NCI-H2196 (cell line): ENCODE results near the gene CCDC74B.
A peak's percentile ranks its signal among the peaks of the same experiment; 100 is the strongest.
"Not testable (repeated sequence)": the region's sequence is repeated elsewhere in the genome, so short reads cannot be mapped to it uniquely, and the experiment has no call there.

Source experiments
- DNase-seq: peaks from one replicate; lab custom pipeline; 2025; ENCODE audit not compliant: unreplicated experiment; lab: John Stamatoyannopoulos, UW

Gene CCDC74B

DNA sequence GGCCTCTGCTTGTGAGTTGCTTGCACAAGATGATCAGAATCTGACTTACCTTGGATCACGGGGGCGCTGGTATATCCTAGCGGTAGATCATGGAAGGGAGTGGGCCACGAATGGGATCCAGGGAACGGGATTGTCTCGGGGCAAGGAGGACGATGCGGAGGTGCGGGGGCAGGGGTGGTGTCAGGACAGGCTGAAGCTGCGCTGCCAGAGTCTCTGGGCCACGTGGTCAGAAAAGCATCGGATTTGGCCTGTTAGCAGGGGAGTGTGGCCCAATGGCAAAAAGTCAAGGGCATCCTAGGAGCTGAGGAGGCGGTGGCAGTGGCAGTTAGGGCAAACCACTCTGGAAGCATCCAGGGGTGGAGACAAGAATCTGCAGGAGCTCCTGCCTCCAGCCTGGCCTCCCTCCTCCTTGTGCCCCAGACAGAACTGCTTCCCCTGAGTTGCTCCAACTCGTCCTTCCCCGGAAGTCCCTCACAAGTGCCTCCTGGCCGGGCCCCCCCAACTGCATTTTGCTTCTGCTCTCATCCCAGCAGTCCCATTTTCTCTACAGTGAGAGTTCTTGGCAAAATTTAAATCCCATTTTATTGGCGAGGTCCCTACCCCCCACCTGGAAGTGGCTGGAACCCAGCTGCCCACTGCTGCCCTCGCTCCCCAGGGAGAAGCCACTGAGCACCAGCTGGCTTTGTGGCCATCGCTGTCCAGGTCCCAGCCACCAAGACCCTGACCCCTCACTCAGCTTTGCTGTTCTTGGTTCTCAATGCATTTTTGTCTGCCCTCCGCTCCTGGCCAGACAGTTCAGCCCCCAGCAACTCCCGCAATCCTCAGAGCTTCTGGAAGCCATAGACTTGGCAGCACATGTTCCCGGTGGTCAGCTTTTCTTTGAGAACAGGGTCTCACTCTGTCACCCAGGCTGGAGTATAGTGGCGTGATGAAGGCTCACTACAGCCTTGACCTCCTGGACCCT is 5.6 kb upstream of the CCDC74B start:
- no peak for DNase-seq

DNA sequence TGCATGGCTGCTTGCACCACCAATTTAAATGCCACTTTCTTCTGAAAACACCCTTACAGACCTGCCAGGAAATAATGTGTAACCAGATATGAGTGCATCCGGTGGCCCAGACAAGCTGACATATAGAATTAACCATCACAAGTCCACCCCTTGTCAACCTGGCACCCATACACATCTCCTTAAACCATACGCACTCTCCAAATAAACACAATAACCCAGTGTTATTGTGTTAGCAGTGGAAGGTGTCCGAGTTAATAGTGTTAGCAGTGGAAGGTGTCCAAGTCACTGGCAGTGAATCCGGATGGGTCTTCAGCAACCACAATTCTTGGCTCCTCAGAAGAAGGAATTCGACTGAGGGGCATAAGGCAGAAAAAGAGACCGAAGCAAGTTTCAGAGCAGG is 3.6 kb upstream of the CCDC74B start:
- DNase-seq = not testable (repeated sequence)

DNA sequence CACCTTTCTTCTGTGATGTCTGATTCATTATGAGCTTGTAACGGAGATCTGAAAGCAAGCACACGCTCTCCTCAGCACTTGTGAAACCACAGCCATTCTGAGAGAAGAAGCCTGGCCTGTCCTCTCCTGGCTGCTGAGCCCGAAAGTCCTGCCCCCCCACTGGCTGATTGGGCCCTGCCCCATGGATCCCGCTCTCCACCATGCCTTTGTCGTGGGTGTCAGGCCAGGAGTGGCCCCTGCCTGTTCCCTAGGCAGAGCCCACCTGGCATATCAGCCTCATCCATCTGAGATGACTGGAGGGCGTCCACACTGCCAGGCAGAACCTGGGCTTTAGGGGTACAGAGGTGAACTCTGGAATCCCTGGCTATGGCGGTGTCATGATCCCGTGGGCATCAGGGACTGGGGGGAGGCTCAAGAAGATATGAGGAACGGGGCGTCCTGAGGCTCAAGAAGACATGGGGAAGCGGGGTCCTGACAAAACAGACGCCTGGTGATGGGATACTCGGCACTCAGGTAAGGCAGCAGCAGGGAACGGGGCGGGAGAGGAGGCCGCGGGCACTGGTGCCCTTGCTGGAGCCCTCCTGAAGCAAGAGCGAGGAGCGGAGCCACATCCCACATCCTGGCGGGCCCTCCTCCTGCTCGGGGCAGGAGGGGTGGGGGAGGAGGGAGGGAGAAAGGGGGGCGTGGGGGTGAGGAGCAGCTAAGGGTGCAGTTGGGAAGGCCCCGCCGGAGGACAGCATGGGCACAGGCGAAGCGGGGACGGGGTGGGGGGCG is 1.5 kb downstream of the CCDC74B start:
- not testable (repeated sequence) for DNase-seq

DNA sequence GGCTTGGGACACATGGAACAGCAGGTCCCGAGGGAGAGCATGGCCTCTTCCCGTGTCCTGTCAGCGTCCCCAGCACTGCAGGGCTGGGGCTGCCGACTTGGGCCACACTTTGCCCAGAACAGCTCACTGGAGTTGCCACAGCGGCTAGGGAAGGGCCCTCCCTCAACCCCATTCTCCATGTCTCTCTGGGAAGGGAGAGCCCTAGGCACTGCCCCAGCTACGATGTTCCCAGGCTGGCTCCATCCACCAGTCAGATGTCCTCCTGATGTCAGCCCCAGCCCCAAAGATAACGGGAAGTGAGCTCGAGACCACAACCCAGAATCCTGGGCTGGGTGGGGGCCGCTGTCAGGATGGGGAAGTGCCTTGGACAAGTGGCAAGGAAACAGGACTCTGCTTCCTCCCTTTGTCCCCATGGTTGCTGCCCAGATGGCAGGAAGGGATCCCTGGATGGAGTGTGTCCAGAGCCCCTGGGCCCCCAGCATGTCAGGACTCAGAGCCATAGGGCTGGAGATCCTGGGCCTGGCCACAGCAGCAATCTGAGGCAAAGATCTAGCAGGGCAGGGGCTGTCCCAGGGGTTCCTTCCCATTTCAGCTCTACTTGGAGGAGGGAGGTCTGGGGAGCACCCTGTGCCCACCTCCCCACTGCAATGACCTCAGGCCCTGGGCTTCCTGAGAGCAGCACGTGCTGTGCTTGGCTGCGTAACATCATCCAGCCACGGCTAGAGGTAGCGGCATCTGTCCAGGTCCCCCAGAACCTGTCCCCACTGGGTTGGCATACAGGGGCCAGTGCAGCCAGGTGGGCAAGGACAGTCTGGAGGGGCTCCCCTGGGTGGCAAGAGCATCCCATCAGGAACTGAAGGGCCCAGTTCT is 2.3 kb downstream of the CCDC74B start:
- DNase-seq = not testable (repeated sequence)

DNA sequence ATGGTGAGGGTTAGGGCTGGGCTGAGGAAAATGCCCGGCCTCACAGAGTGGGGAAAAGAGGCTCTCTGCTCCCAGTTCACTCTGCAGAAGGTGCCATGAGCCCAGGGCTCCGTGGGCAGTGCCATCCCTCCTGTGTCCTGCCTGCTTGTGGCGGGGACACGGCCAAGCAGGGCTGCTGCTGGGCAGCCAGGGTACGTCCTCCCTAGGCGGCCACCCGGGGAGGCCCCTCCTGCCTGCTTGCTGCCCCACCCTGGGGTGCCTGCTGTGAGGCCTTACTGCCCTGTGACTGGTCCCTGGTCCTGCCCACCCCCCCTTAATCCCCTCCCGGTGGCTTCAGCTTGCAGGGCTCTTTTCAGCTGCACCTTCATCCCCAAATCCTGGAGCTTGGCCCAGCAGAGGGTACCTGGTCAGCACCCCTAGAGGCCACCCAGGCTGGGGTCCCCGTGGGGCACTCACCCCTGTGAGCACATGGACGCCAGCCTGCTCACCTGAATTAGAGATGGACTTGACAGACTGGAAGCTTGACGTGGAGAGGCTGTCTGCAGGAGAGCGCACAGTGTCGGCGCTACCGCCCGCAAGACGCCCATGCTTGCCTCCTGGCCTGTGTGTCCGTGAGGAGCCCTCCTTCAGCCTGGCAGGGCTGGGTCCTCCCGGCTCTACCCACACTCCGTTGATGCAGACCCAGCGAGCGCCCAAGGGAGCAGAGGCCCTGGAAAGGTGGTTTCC is 3.1 kb downstream of the CCDC74B start:
- not testable (repeated sequence) for DNase-seq

DNA sequence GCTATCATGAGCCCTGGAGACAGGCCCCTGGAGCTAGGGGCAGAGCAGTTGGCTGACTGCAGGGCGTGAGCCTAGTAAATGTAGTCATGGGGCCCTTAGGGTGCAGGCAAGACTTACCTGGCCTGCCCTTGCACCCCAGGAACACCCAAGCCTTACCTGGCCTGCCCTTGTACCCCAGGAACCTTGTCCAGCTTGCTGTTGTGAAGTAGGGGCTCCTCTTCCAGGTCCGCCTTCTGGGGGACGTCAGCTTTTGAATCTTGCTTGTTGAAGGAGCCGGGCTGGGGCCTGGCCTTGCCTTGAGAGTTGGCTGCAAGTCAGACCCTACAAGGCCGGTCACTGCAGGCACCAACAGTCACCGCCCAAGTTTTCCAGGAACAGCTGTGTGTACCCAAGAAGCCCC is 3.9 kb downstream of the CCDC74B start:
- not testable (repeated sequence) for DNase-seq

DNA sequence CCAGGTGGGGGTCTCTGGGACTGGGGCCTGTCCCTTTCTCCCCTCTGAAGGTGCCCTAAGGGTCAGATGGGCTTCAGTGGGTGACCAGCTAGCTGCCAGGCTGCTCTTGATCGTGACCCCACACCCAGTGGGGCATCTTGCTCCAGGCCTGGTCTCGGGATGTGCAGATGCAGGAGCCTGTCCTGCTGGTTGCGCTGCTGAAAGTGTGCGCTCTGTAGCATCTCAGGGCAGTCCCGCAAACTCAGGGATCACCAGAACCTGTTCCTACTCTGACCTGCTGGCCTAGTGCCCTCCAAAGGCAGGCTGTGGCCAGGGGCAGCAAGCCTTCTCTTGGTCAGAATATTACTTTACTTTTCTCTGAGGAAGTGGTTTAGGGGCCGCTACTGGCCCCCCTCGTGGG is 4.4 kb downstream of the CCDC74B start:
- not testable (repeated sequence) for DNase-seq

DNA sequence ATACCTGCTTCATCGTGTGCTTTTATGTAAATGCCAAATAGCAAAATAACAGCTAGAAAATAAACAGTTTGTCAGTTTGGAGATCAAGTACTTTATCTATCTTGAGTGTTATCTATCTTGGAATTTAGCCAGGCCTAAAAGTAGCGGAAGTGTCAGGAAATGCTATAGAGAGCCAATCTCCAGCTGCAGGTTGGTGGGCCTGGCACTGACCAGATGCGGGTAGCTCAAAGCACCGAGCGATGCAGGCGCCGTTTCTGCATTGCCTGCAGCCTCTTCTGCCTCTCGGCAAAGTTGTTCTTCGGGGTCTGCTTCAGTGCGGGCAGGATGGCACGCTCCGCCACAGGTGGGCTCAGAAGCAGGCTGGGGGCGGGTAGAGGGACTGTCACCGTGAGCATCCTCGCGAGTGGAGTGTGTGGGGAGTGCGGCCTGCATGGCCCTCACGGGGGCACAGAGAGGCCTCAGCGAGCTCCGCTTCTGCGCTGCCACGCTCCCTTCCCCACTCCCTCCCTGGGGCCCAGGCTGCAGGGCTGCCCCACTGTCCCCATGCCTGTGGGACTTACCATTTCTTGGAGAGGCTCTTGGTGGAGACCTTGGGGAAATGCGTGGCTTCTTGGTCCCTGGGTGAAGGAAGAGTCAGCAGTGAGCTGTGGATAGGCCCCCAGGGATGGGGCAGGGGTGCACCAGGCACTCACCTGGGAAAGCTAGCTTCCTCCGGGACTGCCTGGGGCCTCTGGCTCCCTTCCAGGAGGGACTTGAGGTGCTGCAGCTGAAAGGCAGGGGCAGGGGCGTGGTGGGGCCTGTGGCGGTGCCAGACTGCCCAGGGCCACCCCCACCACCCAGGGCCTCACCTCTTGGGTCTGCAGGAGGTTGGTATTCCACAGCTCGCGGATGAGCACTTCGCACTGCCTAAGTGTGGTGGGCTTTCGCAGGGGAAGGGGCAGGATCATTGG is 5.3 kb downstream of the CCDC74B start:
- DNase-seq = peak; percentile 57

DNA sequence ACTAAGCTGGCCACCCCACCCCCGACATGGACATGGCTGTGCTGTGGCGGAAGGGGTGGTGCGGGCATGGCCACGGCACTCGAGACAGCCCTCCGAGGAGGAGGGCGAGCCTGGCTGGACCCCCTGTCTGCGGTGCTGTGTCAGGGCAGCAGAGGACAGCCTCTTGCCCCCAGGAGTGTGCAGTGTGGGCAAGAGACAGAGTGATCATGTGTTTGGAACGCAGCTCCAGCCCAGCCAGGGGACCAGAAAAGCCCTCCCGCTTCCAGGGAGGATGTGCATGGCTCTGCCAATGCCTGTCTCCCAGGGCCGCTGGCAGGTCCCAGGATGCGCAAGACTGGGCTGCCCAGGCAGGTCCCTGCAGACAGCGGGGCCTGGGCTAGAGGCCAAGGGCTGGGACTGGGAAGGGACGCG is 6.1 kb downstream of the CCDC74B start:
- DNase-seq = peak; percentile 75

DNA sequence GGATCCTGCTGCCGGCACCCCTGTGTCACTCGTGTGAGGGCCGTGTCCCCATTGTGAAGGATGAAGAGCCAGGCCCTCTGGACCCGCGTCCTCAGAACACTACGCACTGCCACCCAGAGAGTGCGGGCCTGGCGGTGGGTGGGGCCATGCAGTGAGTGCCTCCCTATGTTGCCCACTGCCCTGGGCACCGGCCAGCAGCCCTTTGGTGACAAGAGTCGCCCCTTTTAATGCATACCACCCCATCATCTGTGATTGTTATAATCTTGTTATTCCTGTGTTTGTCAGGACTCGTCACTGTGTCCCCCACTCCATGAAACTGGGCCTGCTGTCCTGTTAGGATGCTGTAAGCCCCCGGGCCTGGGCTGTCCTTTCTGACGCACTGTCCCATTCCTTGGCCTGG is 6.6 kb downstream of the CCDC74B start:
- not testable (repeated sequence) for DNase-seq

DNA sequence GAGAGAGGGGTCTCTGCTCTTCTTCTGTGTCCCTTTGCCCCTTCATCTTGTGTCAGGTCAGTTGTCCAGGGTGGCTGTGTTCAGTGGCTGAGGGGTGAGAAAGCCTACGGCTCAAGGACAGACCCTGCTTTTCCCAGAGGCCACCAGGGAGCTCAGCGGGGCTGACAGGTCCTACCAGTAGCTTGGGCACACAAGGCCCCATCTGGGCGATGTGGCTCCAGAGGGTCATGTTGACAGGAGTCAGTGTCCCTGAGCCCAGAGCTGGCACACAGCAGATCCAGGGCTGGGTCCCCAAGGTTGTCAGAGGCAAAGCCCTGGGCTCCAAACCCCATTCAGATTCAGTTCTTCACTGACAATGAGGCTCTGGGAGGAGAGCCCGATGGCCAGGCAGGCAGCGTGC is 7.8 kb downstream of the CCDC74B start:
- DNase-seq = not testable (repeated sequence)

DNA sequence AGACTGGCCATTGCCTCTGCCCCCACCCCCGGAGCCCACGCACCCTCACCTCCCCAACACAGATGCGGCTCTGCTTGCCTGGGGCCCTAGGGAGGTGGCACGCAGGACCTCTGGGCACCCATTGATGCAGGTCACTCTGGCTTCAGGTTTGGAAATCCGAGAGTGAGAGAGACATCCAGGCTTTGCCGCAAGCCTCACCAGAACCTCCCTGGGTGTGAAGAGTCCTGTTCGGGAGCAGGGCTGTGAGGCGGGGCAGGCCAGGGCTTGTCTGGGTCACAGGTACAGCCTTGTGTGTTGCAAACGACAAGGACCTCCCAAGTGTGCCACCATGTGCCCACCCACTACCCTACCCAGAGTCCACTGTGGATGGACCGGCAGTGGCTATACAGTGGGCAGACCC is 8.4 kb downstream of the CCDC74B start:
- not testable (repeated sequence) for DNase-seq

DNA sequence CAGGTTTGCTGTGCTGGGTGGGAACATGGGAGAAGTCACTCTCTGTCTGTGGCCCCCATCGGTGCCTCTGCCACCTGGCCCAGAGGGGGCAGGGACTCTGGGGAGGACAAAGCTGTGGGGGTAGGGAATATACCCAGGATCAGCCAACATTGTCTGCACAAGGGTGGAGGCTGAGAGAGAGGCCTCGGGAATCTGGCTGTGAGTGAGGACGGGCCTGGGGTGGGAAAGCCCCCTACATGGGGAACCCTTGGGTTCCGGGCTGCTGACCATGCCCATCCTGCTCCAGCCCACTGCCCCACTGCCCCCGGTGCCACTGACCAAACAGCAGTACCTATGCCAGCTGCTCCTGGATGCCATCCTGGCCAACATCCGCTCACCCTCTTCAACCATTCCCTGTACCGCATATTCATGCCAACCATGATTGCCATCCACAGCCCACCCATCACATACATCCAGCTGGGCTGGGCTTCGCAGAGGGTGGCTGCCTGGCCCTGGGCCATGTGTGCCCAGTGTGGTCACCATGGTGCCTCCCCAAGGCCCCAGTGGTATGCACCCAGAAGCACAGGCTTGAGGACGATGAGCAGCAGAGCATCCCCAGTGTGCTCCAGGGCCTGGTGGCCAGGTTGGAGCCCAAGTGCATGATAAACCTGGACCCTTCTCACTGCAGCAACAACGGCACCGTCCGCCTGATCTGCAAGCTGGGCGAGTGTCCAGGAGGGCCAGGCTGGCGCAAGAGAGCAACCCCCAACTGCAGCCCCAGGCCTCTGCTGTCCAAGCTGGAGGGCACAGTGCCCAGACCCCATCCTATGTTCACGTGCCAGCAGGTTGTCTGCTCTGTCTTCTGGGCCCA is 9.0 kb downstream of the CCDC74B start:
- no peak for DNase-seq

DNA sequence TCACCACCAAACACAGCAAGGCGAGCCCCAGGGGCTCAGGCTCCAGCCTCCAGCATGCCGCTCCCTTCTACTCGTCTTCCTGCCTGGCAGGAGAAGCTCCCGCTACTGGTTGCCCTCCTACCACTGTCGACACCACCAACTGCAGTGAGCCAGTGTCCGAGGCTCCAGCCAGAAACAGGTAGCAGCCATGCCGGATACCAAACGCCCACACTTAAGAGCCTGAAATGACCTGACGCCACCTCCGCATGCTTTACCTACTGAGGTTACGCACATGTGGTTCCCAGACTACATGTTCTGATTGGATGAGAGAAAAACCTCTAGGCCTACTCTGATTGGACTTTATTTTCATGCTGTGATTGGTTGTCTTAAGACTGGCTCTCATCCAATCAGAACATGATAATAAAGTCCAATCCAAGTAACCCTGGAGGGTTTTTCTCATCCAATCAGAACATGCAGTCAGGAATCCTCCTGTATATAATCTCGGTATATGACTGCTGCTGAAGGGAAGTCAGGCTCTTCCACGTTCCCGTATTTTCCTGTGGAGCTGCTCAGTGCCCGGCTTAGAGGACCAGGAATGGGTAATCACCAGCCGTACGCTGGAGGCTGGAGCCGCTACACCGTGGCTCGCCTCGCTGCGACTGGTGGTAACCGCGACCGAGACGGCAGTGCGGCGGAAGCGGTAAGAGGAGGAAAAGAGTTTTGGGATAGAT is 15.6 kb downstream of the CCDC74B start, which contains the start of gene POTEF:
TSS of gene POTEF (minus strand) at position 103 of the 710 bp plus-strand sequence. CDS start 8,707 bp downstream, outside the sequence.
- DNase-seq = not testable (repeated sequence)

DNA sequence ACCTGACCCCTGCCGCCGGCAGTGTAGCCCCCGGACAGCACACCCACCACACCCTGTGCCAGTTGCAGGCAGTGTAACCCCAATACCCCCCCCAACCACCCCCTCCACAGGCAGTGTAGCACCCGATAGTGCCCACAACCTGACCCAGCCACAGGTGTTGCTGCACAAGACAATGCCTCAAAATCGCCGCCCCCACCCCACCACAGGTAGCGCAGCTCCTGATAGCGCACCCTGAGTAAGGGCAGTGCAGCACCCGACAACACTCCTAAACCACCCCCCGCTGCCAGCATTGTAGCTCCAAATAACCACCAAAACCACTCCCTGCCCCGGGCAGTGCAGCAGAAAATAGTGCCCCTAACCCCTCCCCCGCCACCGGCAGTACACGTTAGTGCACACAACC is 16.4 kb downstream of the CCDC74B start:
- not testable (repeated sequence) for DNase-seq

DNA sequence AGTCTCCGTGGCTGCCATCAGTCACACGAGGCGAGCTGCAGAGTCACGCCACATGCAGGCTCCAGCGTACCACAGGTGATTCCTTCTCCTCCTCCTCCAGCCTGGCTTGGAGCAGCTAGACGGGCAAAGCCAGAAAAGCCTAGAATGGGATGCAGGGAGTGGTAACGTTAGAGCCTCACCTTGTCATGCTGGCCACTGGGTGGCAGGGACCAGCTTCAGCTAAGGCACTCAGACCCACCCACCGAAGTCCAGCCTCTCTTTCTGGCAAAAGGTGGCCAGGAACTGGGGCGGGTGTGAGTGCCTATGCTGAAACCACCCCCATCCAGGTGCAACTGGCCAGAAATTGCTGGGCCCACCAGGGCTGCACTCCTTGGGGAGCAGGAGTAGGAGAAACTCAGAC is 17.2 kb downstream of the CCDC74B start:
- not testable (repeated sequence) for DNase-seq

DNA sequence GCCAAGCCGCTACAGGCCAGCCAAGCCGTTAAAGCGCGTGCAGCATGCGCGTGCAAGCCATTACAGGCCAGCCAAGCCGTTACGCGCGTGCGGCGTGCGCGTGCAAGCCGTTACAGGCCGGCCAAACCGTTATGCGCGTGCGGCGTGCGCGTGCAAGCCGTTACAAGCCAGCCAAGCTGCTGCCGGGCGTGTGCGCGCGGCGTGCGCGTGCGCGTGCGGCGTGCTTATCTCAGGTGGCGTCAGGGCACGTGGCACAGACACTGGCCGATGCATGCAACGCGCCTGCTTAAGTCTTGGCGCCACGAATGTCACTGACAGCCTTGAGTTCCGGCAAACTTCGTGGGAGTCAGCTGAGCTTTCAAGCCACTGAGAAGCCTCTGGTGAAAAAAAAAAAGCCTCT is 24.0 kb downstream of the CCDC74B start:
- not testable (repeated sequence) for DNase-seq
